ENCODE results near the gene SLC7A11. TPM values are rescaled to one million over a fixed set of nuclear protein-coding genes. Genes with fewer than 3 reads are reported as not detected.

The SLC7A11 gene
- total RNA-seq, 3 donors from 2014 or later (not counting 1 experiment from before 2014, with no cell fraction given): 0.07 to 1.4 TPM; not detected in 1

GRCh38 chr4:138135610-138136009 lies 106.5 kb downstream of the SLC7A11 start:
- Histone ChIP-seq H3K9me3 (ENCODE audit: control insufficient read depth, insufficient read depth, low read length) (peaks cover 7% of the 10 kb centered on the region), H3K27me3 (ENCODE audit: control insufficient read depth, insufficient read depth, low read length) (no peaks in the 10 kb centered on the region), H3K4me3 (ENCODE audit: low read length) (no peak overlapping the region), H3K4me1 (ENCODE audit: control insufficient read depth, insufficient read depth, low read length) (no peaks in the 10 kb centered on the region), H3K36me3 (ENCODE audit: control insufficient read depth, insufficient read depth, low read length) (no peaks in the 10 kb centered on the region), H3K27ac (ENCODE audit: low read length) (no peak overlapping the region)
- no peaks in the 10 kb centered on the region for H3K4me1 Mint-ChIP-seq
- 71% methylated on average over 2 of the region's 2 CpGs for WGBS (ENCODE audit: insufficient coverage)
- H3K36me3 Mint-ChIP-seq: peaks cover 7% of the 10 kb centered on the region
- ATAC-seq (no peak), DNase-seq (no peak)
- intact Hi-C loops (cut with micrococcal nuclease): no loop called here
- no peaks in the 10 kb centered on the region for H3K27me3 Mint-ChIP-seq (ENCODE audit: low read depth in 2 of 2)
- peaks cover 10 to 11% of the 10 kb centered on the region in 2 donors for H3K9me3 Mint-ChIP-seq
- H3K4me3 Mint-ChIP-seq: no peak overlapping the region
- H3K27ac Mint-ChIP-seq: no peak overlapping the region
- TF ChIP-seq CTCF (IDR thresholded peaks at IDR 0.05): no peak

GRCh38 chr4:138118270-138118669 lies 123.9 kb downstream of the SLC7A11 start:
- no peak for TF ChIP-seq CTCF (IDR thresholded peaks at IDR 0.05)
- no peaks in the 10 kb centered on the region for H3K9me3 ChIP-seq (ENCODE audit: control insufficient read depth, insufficient read depth, low read length)
- H3K4me3 ChIP-seq (ENCODE audit: low read length): no peak overlapping the region
- H3K4me3 Mint-ChIP-seq: no peak overlapping the region
- no peak overlapping the region for H3K27ac ChIP-seq (ENCODE audit: low read length)
- no peaks in the 10 kb centered on the region for H3K36me3 ChIP-seq (ENCODE audit: control insufficient read depth, insufficient read depth, low read length)
- H3K4me1 ChIP-seq (ENCODE audit: control insufficient read depth, insufficient read depth, low read length): no peaks in the 10 kb centered on the region
- no peaks in the 10 kb centered on the region for H3K4me1 Mint-ChIP-seq
- ATAC-seq: no peak
- H3K27ac Mint-ChIP-seq: no peak overlapping the region
- WGBS (ENCODE audit: insufficient coverage): no CpG with 5 or more reads among the region's 1 CpG
- peaks cover 5 to 7% of the 10 kb centered on the region in 2 donors for H3K9me3 Mint-ChIP-seq
- no peaks in the 10 kb centered on the region for H3K36me3 Mint-ChIP-seq
- intact Hi-C loops (cut with micrococcal nuclease): no loop called here
- H3K27me3 Mint-ChIP-seq (ENCODE audit: low read depth in 2 of 2): no peaks in the 10 kb centered on the region
- H3K27me3 ChIP-seq (ENCODE audit: control insufficient read depth, insufficient read depth, low read length): no peaks in the 10 kb centered on the region
- DNase-seq: no peak

- 60% methylated on average over 2 of the region's 2 CpGs for WGBS (ENCODE audit: insufficient coverage)
- H3K4me3 Mint-ChIP-seq: no peak overlapping the region
Observed at GRCh38 chr4:138115053-138115452, 127.1 kb downstream of the SLC7A11 start.

More at GRCh38 chr4:138115053-138115452, 127.1 kb downstream of the SLC7A11 start:
- H3K9me3 ChIP-seq (ENCODE audit: control insufficient read depth, insufficient read depth, low read length): no peaks in the 10 kb centered on the region
- no peaks in the 10 kb centered on the region for H3K9me3 Mint-ChIP-seq
- no peaks in the 10 kb centered on the region for H3K27me3 ChIP-seq (ENCODE audit: control insufficient read depth, insufficient read depth, low read length)
- H3K4me1 ChIP-seq (ENCODE audit: control insufficient read depth, insufficient read depth, low read length): no peaks in the 10 kb centered on the region
- H3K27ac ChIP-seq (ENCODE audit: low read length): no peak overlapping the region
- TF ChIP-seq CTCF (IDR thresholded peaks at IDR 0.05): no peak
- no peaks in the 10 kb centered on the region for H3K4me1 Mint-ChIP-seq
- H3K27me3 Mint-ChIP-seq (ENCODE audit: low read depth in 2 of 2): no peaks in the 10 kb centered on the region
- H3K27ac Mint-ChIP-seq: no peak overlapping the region
- DNase-seq: no peak
- H3K36me3 ChIP-seq (ENCODE audit: control insufficient read depth, insufficient read depth, low read length): no peaks in the 10 kb centered on the region
- intact Hi-C loops (cut with micrococcal nuclease): no loop called here
- no peak overlapping the region for H3K4me3 ChIP-seq (ENCODE audit: low read length)
- ATAC-seq: no peak
- no peaks in the 10 kb centered on the region for H3K36me3 Mint-ChIP-seq

All from natural killer cell (primary cell).